ENCODE results near the gene THBS2. TPM values are rescaled to one million over a fixed set of nuclear protein-coding genes. Genes with fewer than 3 reads are reported as not detected.

Gene THBS2
- total RNA-seq, 1 experiment from 2014 or later, result 0.39 TPM

DNA sequence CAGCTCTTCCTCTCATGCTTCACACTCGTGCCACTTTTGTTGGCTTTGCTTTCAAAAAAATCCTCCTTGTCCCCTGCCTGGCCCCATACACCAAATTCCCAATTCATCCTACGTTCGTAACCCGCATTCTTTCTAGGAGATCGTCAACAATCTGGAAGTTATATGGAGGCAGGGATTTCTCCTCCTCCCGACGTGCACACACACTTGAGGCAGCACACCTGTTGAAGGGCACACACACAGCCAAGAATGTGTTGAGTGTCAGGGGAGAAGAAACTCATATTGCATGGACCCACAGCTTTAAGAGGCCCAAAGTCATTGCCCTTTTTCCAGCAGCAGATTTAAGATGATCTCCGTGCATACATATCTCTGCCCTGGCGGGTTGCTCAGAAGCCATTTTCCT lies 28.9 kb downstream of the THBS2 start:
- Histone ChIP-seq H3K4me2 (ENCODE audit: low read length) (no peak overlapping the region), H3K27ac (ENCODE audit: low read depth, low read length) (no peak overlapping the region)
- no TSS peak for BruUV-seq (replicated peaks)

DNA sequence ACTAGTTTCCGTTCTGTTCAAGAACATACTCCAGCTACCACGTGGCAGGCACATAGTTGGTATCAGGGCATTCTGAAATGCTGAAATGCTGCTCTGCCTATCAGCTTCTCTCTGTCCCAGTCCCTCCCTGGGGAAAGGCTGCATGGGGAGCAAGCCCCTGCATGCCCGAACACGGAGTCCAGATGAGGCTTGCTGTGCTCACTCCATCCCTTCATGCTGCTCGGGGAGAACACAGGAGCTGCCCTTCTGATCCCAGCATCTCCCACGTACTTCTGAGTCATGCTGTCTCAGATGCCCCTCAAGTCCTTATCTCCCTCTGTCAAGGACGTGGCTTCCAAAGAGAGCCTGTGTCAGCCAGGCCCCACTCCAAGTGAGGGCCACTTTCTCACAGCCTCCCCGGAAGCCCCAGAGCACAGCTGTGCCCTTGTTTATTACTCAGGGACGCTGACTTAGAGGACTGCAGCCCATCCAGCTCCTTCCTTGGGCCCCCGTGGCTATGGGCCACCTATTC lies 29.4 kb downstream of the THBS2 start:
- DNase-seq (ENCODE audit: low read depth, low spot score), result no peak
- BruUV-seq (replicated peaks), result no TSS peak
- POLR2A ChIA-PET, result no interaction called here
- intact Hi-C loops (cut with micrococcal nuclease), result no loop called here
- Histone ChIP-seq H4K20me1 (ENCODE audit: insufficient read depth) (no peaks in the 10 kb centered on the region), H3K9ac (ENCODE audit: low read length) (no peak overlapping the region), H3K4me2 (ENCODE audit: low read length) (no peak overlapping the region), H3K36me3 (ENCODE audit: control insufficient read depth in 1 of 2, insufficient read depth in 2 of 2, low read length in 2 of 2) (no peaks in the 10 kb centered on the region), H3K27ac (ENCODE audit: low read depth, low read length) (no peak overlapping the region), H3K27me3 (ENCODE audit: insufficient read depth, low read length) (no peaks in the 10 kb centered on the region), H2AFZ (ENCODE audit: low read depth, low read length, poor library complexity, severe bottlenecking) (no peak overlapping the region), H3K79me2 (ENCODE audit: insufficient read depth, low read length) (no peaks in the 10 kb centered on the region), H3K9me2 (ENCODE audit: insufficient read depth) (no peaks in the 10 kb centered on the region), H3K4me1 (ENCODE audit: control insufficient read depth in 1 of 2, insufficient read depth in 2 of 2, low read length in 2 of 2) (no peaks in the 10 kb centered on the region), H3K9me3 (ENCODE audit: control insufficient read depth in 1 of 2, insufficient read depth in 1 of 2, low read depth in 1 of 2, low read length in 2 of 2) (peaks cover 0 to 3% of the 10 kb centered on the region in 2 experiments; a peak in 1 of 4 replicates), H3K4me3 (replicated peaks in 1 of 2; ENCODE audit: low read depth in 1 of 2, low read length in 2 of 2) (no peak overlapping the region)
- CTCF ChIA-PET, result no interaction called here
- ATAC-seq, result no peak
- RAD21 ChIA-PET (ENCODE audit: low non-redundant PET in 1 of 2, low total read pairs in 2 of 2, uncharacterized antibody in 2 of 2, unreplicated experiment in 2 of 2), result no interaction called here
- TF ChIP-seq FOSL1 (IDR thresholded peaks at IDR 0.05; ENCODE audit: low read depth) (no peak), ZFX (IDR thresholded peaks at IDR 0.05) (no peak), JUND (IDR thresholded peaks at IDR 0.05) (no peak), SIN3A (IDR thresholded peaks at IDR 0.05; ENCODE audit: low read depth) (no peak), ZNF274 (IDR thresholded peaks at IDR 0.05; ENCODE audit: low read depth, low read length) (no peak), CBX3 (IDR thresholded peaks at IDR 0.05; ENCODE audit: low read depth) (no peak), ELF1 (IDR thresholded peaks at IDR 0.05; ENCODE audit: borderline replicate concordance, low read depth) (no peak), POLR2AphosphoS5 (IDR thresholded peaks at IDR 0.05; ENCODE audit: low read depth, low read length) (no peak), RAD21 (IDR thresholded peaks at IDR 0.05; ENCODE audit: low read depth) (no peak), EZH2 (IDR thresholded peaks at IDR 0.05) (no peak), EZH2phosphoT487 (IDR thresholded peaks at IDR 0.05; ENCODE audit: borderline replicate concordance) (no peak), CEBPB (IDR thresholded peaks at IDR 0.05; ENCODE audit: low read depth) (no peak), POLR2A (IDR thresholded peaks at IDR 0.05; ENCODE audit: borderline replicate concordance, extremely low read depth, insufficient read depth, insufficient read length) (no peak)
- TF ChIP-seq, protein P1, sequence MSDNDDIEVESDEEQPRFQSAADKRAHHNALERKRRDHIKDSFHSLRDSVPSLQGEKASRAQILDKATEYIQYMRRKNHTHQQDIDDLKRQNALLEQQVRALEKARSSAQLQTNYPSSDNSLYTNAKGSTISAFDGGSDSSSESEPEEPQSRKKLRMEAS (IDR thresholded peaks at IDR 0.05), result no peak
- TF ChIP-seq, protein P2, sequence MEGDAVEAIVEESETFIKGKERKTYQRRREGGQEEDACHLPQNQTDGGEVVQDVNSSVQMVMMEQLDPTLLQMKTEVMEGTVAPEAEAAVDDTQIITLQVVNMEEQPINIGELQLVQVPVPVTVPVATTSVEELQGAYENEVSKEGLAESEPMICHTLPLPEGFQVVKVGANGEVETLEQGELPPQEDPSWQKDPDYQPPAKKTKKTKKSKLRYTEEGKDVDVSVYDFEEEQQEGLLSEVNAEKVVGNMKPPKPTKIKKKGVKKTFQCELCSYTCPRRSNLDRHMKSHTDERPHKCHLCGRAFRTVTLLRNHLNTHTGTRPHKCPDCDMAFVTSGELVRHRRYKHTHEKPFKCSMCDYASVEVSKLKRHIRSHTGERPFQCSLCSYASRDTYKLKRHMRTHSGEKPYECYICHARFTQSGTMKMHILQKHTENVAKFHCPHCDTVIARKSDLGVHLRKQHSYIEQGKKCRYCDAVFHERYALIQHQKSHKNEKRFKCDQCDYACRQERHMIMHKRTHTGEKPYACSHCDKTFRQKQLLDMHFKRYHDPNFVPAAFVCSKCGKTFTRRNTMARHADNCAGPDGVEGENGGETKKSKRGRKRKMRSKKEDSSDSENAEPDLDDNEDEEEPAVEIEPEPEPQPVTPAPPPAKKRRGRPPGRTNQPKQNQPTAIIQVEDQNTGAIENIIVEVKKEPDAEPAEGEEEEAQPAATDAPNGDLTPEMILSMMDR (IDR thresholded peaks at IDR 0.05 in 2 of 3, conservative IDR thresholded peaks at IDR 0.05 in 1 of 3; ENCODE audit: borderline replicate concordance in 1 of 3, insufficient read depth in 1 of 3, low read depth in 2 of 3, low read length in 2 of 3), result no peak

More for the DNA sequence above, 28.9 kb downstream of the THBS2 start:
- H3K36me3 ChIP-seq (ENCODE audit: control insufficient read depth in 1 of 2, insufficient read depth in 2 of 2, low read length in 2 of 2), result no peaks in the 10 kb centered on the region
- peaks cover 0 to 3% of the 10 kb centered on the region in 2 experiments; a peak in 1 of 4 replicates for H3K9me3 ChIP-seq (ENCODE audit: control insufficient read depth in 1 of 2, insufficient read depth in 1 of 2, low read depth in 1 of 2, low read length in 2 of 2)
- no peak for DNase-seq (ENCODE audit: low read depth, low spot score)
- CTCF ChIA-PET, result no interaction called here
- H3K4me1 ChIP-seq (ENCODE audit: control insufficient read depth in 1 of 2, insufficient read depth in 2 of 2, low read length in 2 of 2), result no peaks in the 10 kb centered on the region
- H3K27me3 ChIP-seq (ENCODE audit: insufficient read depth, low read length), result no peaks in the 10 kb centered on the region
- H3K4me3 ChIP-seq (replicated peaks in 1 of 2; ENCODE audit: low read depth in 1 of 2, low read length in 2 of 2), result no peak overlapping the region
- H4K20me1 ChIP-seq (ENCODE audit: insufficient read depth), result no peaks in the 10 kb centered on the region
- no peak overlapping the region for H2AFZ ChIP-seq (ENCODE audit: low read depth, low read length, poor library complexity, severe bottlenecking)
- H3K9ac ChIP-seq (ENCODE audit: low read length), result no peak overlapping the region
- RAD21 ChIA-PET (ENCODE audit: low non-redundant PET in 1 of 2, low total read pairs in 2 of 2, uncharacterized antibody in 2 of 2, unreplicated experiment in 2 of 2), result no interaction called here
- H3K79me2 ChIP-seq (ENCODE audit: insufficient read depth, low read length), result no peaks in the 10 kb centered on the region
- TF ChIP-seq, protein P3, sequence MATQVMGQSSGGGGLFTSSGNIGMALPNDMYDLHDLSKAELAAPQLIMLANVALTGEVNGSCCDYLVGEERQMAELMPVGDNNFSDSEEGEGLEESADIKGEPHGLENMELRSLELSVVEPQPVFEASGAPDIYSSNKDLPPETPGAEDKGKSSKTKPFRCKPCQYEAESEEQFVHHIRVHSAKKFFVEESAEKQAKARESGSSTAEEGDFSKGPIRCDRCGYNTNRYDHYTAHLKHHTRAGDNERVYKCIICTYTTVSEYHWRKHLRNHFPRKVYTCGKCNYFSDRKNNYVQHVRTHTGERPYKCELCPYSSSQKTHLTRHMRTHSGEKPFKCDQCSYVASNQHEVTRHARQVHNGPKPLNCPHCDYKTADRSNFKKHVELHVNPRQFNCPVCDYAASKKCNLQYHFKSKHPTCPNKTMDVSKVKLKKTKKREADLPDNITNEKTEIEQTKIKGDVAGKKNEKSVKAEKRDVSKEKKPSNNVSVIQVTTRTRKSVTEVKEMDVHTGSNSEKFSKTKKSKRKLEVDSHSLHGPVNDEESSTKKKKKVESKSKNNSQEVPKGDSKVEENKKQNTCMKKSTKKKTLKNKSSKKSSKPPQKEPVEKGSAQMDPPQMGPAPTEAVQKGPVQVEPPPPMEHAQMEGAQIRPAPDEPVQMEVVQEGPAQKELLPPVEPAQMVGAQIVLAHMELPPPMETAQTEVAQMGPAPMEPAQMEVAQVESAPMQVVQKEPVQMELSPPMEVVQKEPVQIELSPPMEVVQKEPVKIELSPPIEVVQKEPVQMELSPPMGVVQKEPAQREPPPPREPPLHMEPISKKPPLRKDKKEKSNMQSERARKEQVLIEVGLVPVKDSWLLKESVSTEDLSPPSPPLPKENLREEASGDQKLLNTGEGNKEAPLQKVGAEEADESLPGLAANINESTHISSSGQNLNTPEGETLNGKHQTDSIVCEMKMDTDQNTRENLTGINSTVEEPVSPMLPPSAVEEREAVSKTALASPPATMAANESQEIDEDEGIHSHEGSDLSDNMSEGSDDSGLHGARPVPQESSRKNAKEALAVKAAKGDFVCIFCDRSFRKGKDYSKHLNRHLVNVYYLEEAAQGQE (IDR thresholded peaks at IDR 0.05; ENCODE audit: low read depth), result no peak
- POLR2A ChIA-PET, result no interaction called here
- no peaks in the 10 kb centered on the region for H3K9me2 ChIP-seq (ENCODE audit: insufficient read depth)
- intact Hi-C loops (cut with micrococcal nuclease), result no loop called here
- ATAC-seq, result no peak

Data from HCT116 (cell line).